ENCODE results near the gene RSPH9. TPM values are rescaled to one million over a fixed set of nuclear protein-coding genes. Genes with fewer than 3 reads are reported as not detected.

RSPH9 gene
- total RNA-seq, 1 experiment from 2014 or later = 0.28 TPM

DNA sequence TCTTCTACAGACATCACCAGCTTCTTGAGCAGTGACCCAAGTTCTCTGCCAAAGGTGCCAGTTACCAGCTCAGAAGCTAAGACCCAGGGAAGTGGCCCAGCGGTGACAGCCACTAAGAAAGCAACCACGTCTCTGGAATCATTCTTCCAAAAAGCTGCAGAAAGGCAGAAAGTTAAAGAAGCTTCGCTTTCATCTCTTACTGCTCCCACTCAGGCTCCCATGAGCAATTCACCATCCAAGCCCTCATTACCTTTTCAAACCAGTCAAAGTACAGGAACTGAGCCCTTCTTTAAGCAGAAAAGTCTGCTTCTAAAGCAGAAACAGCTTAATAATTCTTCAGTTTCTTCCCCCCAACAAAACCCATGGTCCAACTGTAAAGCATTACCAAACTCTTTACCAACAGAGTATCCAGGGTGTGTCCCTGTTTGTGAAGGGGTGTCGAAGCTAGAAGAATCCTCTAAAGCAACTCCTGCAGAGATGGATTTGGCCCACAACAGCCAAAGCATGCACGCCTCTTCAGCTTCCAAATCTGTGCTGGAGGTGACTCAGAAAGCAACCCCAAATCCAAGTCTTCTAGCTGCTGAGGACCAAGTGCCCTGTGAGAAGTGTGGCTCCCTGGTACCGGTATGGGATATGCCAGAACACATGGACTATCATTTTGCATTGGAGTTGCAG lies 31.0 kb upstream of the RSPH9 start:
- no peak for DNase-seq (ENCODE audit: low read depth, low spot score)
- POLR2A ChIA-PET = interaction anchor here (0.6 kb wide), 1 partner anchor 497 kb away, joined by 3 read pairs; no protein-coding TSS in a partner anchor
- no peaks in the 10 kb centered on the region for H3K27me3 ChIP-seq (ENCODE audit: control insufficient read depth, insufficient read depth, low read length)
- BruUV-seq (replicated peaks) = no TSS peak
- CTCF ChIA-PET = no interaction called here
- intact Hi-C loops (cut with micrococcal nuclease; ENCODE audit: unreplicated experiment) = no loop called here
- peaks cover 16% of the 10 kb centered on the region; the same call in 1 of the 2 replicates for H3K36me3 ChIP-seq (ENCODE audit: control insufficient read depth, insufficient read depth, low read length)
- TF ChIP-seq, protein P1, sequence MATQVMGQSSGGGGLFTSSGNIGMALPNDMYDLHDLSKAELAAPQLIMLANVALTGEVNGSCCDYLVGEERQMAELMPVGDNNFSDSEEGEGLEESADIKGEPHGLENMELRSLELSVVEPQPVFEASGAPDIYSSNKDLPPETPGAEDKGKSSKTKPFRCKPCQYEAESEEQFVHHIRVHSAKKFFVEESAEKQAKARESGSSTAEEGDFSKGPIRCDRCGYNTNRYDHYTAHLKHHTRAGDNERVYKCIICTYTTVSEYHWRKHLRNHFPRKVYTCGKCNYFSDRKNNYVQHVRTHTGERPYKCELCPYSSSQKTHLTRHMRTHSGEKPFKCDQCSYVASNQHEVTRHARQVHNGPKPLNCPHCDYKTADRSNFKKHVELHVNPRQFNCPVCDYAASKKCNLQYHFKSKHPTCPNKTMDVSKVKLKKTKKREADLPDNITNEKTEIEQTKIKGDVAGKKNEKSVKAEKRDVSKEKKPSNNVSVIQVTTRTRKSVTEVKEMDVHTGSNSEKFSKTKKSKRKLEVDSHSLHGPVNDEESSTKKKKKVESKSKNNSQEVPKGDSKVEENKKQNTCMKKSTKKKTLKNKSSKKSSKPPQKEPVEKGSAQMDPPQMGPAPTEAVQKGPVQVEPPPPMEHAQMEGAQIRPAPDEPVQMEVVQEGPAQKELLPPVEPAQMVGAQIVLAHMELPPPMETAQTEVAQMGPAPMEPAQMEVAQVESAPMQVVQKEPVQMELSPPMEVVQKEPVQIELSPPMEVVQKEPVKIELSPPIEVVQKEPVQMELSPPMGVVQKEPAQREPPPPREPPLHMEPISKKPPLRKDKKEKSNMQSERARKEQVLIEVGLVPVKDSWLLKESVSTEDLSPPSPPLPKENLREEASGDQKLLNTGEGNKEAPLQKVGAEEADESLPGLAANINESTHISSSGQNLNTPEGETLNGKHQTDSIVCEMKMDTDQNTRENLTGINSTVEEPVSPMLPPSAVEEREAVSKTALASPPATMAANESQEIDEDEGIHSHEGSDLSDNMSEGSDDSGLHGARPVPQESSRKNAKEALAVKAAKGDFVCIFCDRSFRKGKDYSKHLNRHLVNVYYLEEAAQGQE (IDR thresholded peaks at IDR 0.05; ENCODE audit: insufficient read depth in 1 of 2, low read depth in 2 of 2, low read length in 1 of 2) = no peak
- TF ChIP-seq TCF7L2 (IDR thresholded peaks at IDR 0.05; ENCODE audit: low read depth, low read length) = no peak
- TF ChIP-seq SIN3A (IDR thresholded peaks at IDR 0.05; ENCODE audit: borderline replicate concordance, insufficient read depth, low read depth, low read length) = no peak
- TF ChIP-seq, protein P2, sequence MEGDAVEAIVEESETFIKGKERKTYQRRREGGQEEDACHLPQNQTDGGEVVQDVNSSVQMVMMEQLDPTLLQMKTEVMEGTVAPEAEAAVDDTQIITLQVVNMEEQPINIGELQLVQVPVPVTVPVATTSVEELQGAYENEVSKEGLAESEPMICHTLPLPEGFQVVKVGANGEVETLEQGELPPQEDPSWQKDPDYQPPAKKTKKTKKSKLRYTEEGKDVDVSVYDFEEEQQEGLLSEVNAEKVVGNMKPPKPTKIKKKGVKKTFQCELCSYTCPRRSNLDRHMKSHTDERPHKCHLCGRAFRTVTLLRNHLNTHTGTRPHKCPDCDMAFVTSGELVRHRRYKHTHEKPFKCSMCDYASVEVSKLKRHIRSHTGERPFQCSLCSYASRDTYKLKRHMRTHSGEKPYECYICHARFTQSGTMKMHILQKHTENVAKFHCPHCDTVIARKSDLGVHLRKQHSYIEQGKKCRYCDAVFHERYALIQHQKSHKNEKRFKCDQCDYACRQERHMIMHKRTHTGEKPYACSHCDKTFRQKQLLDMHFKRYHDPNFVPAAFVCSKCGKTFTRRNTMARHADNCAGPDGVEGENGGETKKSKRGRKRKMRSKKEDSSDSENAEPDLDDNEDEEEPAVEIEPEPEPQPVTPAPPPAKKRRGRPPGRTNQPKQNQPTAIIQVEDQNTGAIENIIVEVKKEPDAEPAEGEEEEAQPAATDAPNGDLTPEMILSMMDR (IDR thresholded peaks at IDR 0.05) = no peak
- no peak for TF ChIP-seq POLR2AphosphoS5 (IDR thresholded peaks at IDR 0.05; ENCODE audit: low read depth, low read length)
- ATAC-seq = no peak
- no peaks in the 10 kb centered on the region for H3K4me1 ChIP-seq (ENCODE audit: control insufficient read depth, insufficient read depth, low read length)
- no peak overlapping the region for H3K27ac ChIP-seq (ENCODE audit: low read length)
- in situ Hi-C loops (cut with HindIII; ENCODE audit: low pct_unique_long_range_greater_than_20kb, low sequenced_read_pairs) = no loop called here
- H3K9me3 ChIP-seq (ENCODE audit: control insufficient read depth, insufficient read depth, low read depth, low read length) = no peaks in the 10 kb centered on the region
- no peak overlapping the region for H3K4me3 ChIP-seq (ENCODE audit: low read depth in 2 of 2, low read length in 2 of 2)

DNA sequence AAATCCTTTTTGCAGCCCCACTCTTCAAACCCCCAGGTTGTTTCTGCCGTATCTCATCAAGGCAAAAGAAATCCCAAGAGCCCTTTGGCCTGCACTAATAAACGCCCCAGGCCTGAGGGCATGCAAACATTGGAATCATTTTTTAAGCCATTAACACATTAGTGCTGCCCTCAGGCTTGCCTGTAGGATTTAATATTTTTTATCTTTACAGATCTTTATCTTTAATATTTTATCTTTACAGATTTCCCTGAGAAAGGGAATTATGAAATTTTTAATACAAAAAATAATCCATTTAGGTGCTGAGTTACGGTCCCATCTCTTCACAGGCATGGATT lies 30.5 kb upstream of the RSPH9 start:
- ChIA-PET POLR2A (interaction anchor here (0.6 kb wide), 1 partner anchor 498 kb away, joined by 3 read pairs; no protein-coding TSS in a partner anchor), CTCF (no interaction called here)
- DNase-seq (ENCODE audit: low read depth, low spot score) (no peak), ATAC-seq (no peak)
- intact Hi-C loops (cut with micrococcal nuclease; ENCODE audit: unreplicated experiment) = no loop called here
- H3K36me3 ChIP-seq (ENCODE audit: control insufficient read depth, insufficient read depth, low read length) = peaks cover 13% of the 10 kb centered on the region; the same call in 1 of the 2 replicates
- in situ Hi-C loops (cut with HindIII; ENCODE audit: low pct_unique_long_range_greater_than_20kb, low sequenced_read_pairs) = no loop called here
- H3K27ac ChIP-seq (ENCODE audit: low read length) = no peak overlapping the region
- H3K4me3 ChIP-seq (ENCODE audit: low read depth in 2 of 2, low read length in 2 of 2) = no peak overlapping the region
- H3K4me1 ChIP-seq (ENCODE audit: control insufficient read depth, insufficient read depth, low read length) = no peaks in the 10 kb centered on the region
- no peaks in the 10 kb centered on the region for H3K27me3 ChIP-seq (ENCODE audit: control insufficient read depth, insufficient read depth, low read length)
- no peaks in the 10 kb centered on the region for H3K9me3 ChIP-seq (ENCODE audit: control insufficient read depth, insufficient read depth, low read depth, low read length)
- TSS peak; percentile 60 for BruUV-seq (replicated peaks)
- no peak for TF ChIP-seq POLR2AphosphoS5 (IDR thresholded peaks at IDR 0.05; ENCODE audit: low read depth, low read length)
- TF ChIP-seq, protein P2 (IDR thresholded peaks at IDR 0.05) = no peak
